GM12864 (cell line): ENCODE data around the gene SPTBN4.
"Not testable (repeated sequence)": the region's sequence is repeated elsewhere in the genome, so short reads cannot be mapped to it uniquely, and the experiment has no call there.

Experiments used
- DNase-seq: peaks from one replicate; pipeline ENCODE4 v3.0.0-alpha.2; 2011; ENCODE audit warnings: low read depth
- H3K4me3 ChIP-seq: 2 replicates; pipeline ENCODE4 v1.5.1; 2011; ENCODE audit warnings: mild to moderate bottlenecking, low read depth, low read length, control low read depth
- TF ChIP-seq, protein P1 (sequence below): IDR thresholded peaks from 2 replicates; pipeline ENCODE4 v1.5.1; 2011; ENCODE audit warnings: low read depth, mild to moderate bottlenecking, moderate library complexity, low read length, control low read depth, inconsistent platforms; ENCODE audit errors: missing control alignments

SPTBN4 gene

DNA sequence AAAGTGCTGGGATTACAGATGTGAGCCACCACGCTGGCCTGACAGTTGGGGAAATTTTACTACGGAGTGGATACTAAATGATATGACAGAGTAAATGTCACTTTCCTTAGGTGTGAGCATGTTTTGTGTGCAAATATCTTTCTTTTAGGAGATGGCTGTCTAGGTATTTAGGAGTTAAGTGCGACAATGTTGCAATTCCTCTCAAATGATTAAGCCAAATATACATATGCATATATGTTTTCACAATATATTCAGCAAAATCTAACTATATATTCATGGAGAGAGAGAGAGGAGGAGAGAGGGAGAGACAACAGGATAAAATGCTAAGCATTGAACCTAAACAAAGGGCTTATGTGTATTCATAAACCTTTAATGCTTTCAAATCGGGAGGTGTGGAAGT is 17.3 kb upstream of the SPTBN4 start:
- TF ChIP-seq, protein P1, sequence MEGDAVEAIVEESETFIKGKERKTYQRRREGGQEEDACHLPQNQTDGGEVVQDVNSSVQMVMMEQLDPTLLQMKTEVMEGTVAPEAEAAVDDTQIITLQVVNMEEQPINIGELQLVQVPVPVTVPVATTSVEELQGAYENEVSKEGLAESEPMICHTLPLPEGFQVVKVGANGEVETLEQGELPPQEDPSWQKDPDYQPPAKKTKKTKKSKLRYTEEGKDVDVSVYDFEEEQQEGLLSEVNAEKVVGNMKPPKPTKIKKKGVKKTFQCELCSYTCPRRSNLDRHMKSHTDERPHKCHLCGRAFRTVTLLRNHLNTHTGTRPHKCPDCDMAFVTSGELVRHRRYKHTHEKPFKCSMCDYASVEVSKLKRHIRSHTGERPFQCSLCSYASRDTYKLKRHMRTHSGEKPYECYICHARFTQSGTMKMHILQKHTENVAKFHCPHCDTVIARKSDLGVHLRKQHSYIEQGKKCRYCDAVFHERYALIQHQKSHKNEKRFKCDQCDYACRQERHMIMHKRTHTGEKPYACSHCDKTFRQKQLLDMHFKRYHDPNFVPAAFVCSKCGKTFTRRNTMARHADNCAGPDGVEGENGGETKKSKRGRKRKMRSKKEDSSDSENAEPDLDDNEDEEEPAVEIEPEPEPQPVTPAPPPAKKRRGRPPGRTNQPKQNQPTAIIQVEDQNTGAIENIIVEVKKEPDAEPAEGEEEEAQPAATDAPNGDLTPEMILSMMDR = no peak
- no peak overlapping the region for H3K4me3 ChIP-seq
- no peak for DNase-seq

DNA sequence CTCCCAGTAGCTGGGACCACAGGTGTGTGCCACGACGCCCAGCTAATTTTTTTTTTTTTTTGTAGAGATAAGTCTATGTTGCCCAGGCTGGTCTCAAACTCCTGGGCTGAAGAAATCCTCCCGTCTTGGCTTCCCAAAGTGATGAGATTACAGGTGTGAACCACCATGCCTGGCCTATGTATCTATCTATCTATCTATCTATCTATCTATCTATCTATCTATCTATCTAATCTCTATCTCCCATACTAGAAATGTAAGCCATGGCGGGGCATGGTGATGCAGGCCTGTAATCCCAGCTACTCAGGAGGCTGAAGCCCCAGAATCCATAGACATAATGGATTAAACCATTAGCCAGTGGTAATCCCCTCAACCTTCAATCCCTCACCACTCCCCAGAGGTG is 16.1 kb upstream of the SPTBN4 start:
- TF ChIP-seq, protein P1 = no peak
- no peak for DNase-seq

DNA sequence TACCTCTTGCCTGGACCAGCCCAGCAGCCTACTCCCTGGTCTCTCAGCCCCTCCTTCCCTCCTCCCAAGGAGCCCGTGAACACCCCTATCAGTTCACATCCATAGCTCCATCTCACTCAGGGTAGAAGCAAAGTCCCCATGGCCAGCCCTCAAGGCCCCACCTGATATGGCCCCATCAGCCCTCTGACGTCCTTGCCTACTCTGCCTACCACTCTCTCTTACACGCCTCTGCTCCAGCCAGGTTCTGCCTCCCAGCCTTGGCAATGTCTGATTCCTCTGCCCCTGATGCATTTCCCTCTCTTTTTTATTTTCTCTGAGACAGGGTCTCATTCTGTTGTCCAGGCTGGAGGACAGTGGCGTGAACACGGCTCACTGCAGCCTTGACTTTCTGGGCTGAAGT is 14.8 kb upstream of the SPTBN4 start:
- H3K4me3 ChIP-seq = no peak overlapping the region
- DNase-seq = no peak
- TF ChIP-seq, protein P1 = no peak

More for the DNA sequence above, 16.1 kb upstream of the SPTBN4 start:
- no peak overlapping the region for H3K4me3 ChIP-seq

DNA sequence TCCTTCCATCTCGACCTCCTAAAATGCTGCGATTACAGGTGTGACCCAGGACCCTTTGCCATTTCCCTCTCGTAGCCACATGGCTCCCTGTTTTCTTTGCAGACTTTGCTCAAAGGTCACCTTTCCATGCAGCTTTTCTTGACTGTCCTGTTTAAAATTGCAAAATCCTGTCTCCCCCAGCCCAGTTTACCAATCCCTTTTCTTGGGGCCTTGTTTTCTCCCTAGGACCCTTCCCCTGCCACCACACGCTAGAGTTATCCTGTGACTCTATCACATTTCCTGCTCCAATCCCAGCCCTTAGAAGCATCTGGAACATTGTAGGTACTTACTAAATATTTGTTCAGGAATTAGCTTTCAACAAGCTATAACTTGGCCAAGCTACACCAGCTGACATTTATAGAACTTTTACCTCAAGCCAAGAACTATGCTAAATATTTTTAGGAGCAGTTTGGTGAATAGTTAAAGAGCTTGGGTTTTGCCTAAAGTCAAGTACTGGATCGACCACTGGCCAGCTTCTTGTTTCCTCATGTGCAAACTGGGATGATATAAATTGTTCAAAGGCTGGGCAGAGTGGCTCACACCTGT is 13.6 kb upstream of the SPTBN4 start:
- TF ChIP-seq, protein P1 = no peak
- no peak overlapping the region for H3K4me3 ChIP-seq
- DNase-seq = no peak

DNA sequence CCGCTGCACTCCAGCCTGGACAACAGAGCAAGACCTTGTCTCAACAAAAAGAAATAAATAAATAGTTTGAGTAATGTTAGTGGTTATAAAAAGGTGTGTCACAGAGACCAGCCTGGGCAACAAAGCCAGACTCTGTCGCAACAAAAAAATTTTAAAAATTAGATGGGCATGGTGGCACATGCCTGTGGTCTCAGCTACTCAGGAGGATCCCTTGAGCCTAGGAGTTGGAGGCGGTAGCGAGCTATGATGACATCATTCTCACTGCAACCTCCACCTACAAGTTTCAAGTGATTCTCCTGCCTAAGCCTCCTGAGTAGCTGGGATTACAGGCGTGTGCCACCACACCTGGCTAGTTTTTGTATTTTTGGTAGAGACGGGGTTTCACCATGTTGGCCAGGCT is 12.9 kb upstream of the SPTBN4 start:
- H3K4me3 ChIP-seq, DNase-seq: not testable (repeated sequence)

DNA sequence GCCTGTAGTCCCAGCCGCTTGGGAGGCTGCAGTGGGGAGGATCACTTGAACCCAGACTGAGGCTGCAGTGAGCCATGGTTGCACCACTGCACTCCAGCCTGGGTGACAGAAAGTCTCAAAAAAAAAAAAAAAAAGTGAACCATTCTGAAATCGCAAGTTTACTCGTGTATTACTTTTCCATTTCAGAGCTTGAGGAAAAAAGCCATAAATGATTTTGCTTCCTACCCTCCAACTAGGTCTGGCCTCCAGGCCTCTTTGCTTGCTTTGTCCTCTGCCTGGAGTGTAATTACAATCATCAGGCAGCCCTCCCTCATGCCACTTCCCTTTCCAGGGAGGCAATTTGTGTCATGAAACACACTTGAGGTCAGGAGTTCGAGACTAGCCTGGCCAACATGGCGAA is 9.8 kb upstream of the SPTBN4 start:
- H3K4me3 ChIP-seq = no peak overlapping the region
- TF ChIP-seq, protein P1 = no peak
- DNase-seq = no peak

DNA sequence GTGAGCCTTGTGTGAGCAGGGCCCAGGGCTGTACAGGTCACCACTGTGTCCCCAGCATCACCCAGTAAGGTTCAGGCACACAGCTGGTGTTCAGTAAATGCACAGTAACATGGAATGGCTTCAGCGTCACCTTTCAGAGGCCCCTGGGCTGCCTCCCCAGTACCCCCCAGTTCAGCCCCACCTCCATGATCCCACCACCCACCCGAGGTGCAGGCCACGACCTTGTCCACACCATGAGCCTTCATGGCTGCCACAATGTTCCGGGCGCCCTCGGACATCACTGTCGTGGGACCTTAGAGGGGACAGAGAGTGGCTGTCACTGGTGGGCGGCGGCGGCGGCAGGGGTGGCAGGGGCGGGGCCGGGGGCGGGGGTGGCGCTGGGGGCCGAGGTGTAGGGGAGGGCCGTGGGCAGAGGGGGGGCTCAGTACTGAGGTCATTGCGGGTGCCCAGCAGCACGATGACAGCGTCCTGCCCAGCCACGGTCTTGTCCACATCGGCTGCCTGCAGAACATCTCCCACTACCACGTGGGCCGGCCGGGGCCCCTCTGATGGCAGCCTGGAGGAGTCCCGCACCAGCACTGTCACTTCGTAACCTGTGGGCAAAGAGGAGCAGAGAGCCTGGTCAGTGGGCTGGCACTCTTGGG is 8.7 kb upstream of the SPTBN4 start:
- TF ChIP-seq, protein P1 = no peak
- no peak overlapping the region for H3K4me3 ChIP-seq
- DNase-seq = no peak
